ENCODE results near the gene TLX3.
"Not testable (repeated sequence)": the region's sequence is repeated elsewhere in the genome, so short reads cannot be mapped to it uniquely, and the experiment has no call there.

TLX3 gene

GRCh38 chr5:171283753-171284152 lies 25.3 kb upstream of the TLX3 start:
- Mint-ChIP-seq H3K4me1 (no peaks in the 10 kb centered on the region), H3K9me3 (no peaks in the 10 kb centered on the region), H3K36me3 (ENCODE audit: insufficient read depth) (no peaks in the 10 kb centered on the region), H3K27me3 (peaks cover 74% of the 10 kb centered on the region), H3K27ac (ENCODE audit: low read depth) (no peak overlapping the region), H3K4me3 (no peak overlapping the region)
- ATAC-seq (replicated peaks; ENCODE audit: extremely low read depth, poor library complexity, severe bottlenecking), result no peak
- no peak for DNase-seq (ENCODE audit: low spot score in 2 of 2)

GRCh38 chr5:171285465-171285864 lies 23.6 kb upstream of the TLX3 start:
- no peaks in the 10 kb centered on the region for H3K9me3 Mint-ChIP-seq
- no peak for ATAC-seq (replicated peaks; ENCODE audit: extremely low read depth, poor library complexity, severe bottlenecking)
- no peaks in the 10 kb centered on the region for H3K4me1 Mint-ChIP-seq
- no peak for DNase-seq (ENCODE audit: low spot score in 2 of 2)
- no peak overlapping the region for H3K4me3 Mint-ChIP-seq
- H3K27me3 Mint-ChIP-seq, result peaks cover 73% of the 10 kb centered on the region
- H3K36me3 Mint-ChIP-seq (ENCODE audit: insufficient read depth), result no peaks in the 10 kb centered on the region
- no peak overlapping the region for H3K27ac Mint-ChIP-seq (ENCODE audit: low read depth)

GRCh38 chr5:171288066-171288465 lies 21.0 kb upstream of the TLX3 start:
- Mint-ChIP-seq H3K4me3 (no peak overlapping the region), H3K9me3 (no peaks in the 10 kb centered on the region)
- DNase-seq (ENCODE audit: low spot score in 2 of 2), result no peak

GRCh38 chr5:171291371-171291770 lies 17.7 kb upstream of the TLX3 start:
- ATAC-seq (replicated peaks; ENCODE audit: extremely low read depth, poor library complexity, severe bottlenecking), result no peak
- Mint-ChIP-seq H3K27ac (ENCODE audit: low read depth) (no peak overlapping the region), H3K9me3 (no peaks in the 10 kb centered on the region), H3K4me3 (no peak overlapping the region), H3K36me3 (ENCODE audit: insufficient read depth) (peaks cover 2% of the 10 kb centered on the region), H3K4me1 (no peaks in the 10 kb centered on the region), H3K27me3 (peaks cover 55% of the 10 kb centered on the region)
- DNase-seq (ENCODE audit: low spot score in 2 of 2), result no peak

More at GRCh38 chr5:171288066-171288465, 21.0 kb upstream of the TLX3 start:
- no peaks in the 10 kb centered on the region for H3K4me1 Mint-ChIP-seq
- no peak for ATAC-seq (replicated peaks; ENCODE audit: extremely low read depth, poor library complexity, severe bottlenecking)
- peaks cover 2% of the 10 kb centered on the region for H3K36me3 Mint-ChIP-seq (ENCODE audit: insufficient read depth)
- H3K27ac Mint-ChIP-seq (ENCODE audit: low read depth), result no peak overlapping the region
- peaks cover 56% of the 10 kb centered on the region for H3K27me3 Mint-ChIP-seq

GRCh38 chr5:171295299-171295698 lies 13.7 kb upstream of the TLX3 start:
- Mint-ChIP-seq H3K4me3 (no peak overlapping the region), H3K4me1 (no peaks in the 10 kb centered on the region), H3K27ac (ENCODE audit: low read depth) (no peak overlapping the region), H3K36me3 (ENCODE audit: insufficient read depth) (peaks cover 2% of the 10 kb centered on the region), H3K27me3 (peaks cover 45% of the 10 kb centered on the region), H3K9me3 (no peaks in the 10 kb centered on the region)
- ATAC-seq (replicated peaks; ENCODE audit: extremely low read depth, poor library complexity, severe bottlenecking) (no peak), DNase-seq (ENCODE audit: low spot score in 2 of 2) (no peak)

GRCh38 chr5:171295801-171296200 lies 13.2 kb upstream of the TLX3 start:
- Mint-ChIP-seq H3K4me3 (no peak overlapping the region), H3K27me3 (peaks cover 49% of the 10 kb centered on the region), H3K4me1 (no peaks in the 10 kb centered on the region), H3K27ac (ENCODE audit: low read depth) (no peak overlapping the region), H3K36me3 (ENCODE audit: insufficient read depth) (peaks cover 2% of the 10 kb centered on the region), H3K9me3 (no peaks in the 10 kb centered on the region)
- no peak for ATAC-seq (replicated peaks; ENCODE audit: extremely low read depth, poor library complexity, severe bottlenecking)
- no peak for DNase-seq (ENCODE audit: low spot score in 2 of 2)

- H3K27me3 Mint-ChIP-seq, result peaks cover 67% of the 10 kb centered on the region
These were observed 11.1 kb upstream of the TLX3 start for GRCh38 chr5:171297941-171298340.

GRCh38 chr5:171299228-171299627 lies 9.8 kb upstream of the TLX3 start:
- Mint-ChIP-seq H3K27me3 (peaks cover 67% of the 10 kb centered on the region), H3K4me3 (no peak overlapping the region), H3K27ac (ENCODE audit: low read depth) (no peak overlapping the region), H3K9me3 (no peaks in the 10 kb centered on the region), H3K36me3 (ENCODE audit: insufficient read depth) (no peaks in the 10 kb centered on the region), H3K4me1 (no peaks in the 10 kb centered on the region)
- DNase-seq (ENCODE audit: low spot score in 2 of 2) (no peak), ATAC-seq (replicated peaks; ENCODE audit: extremely low read depth, poor library complexity, severe bottlenecking) (no peak)

More at GRCh38 chr5:171297941-171298340, 11.1 kb upstream of the TLX3 start:
- not testable (repeated sequence) for H3K36me3 Mint-ChIP-seq (ENCODE audit: insufficient read depth); DNase-seq (ENCODE audit: low spot score in 2 of 2); ATAC-seq (replicated peaks; ENCODE audit: extremely low read depth, poor library complexity, severe bottlenecking); H3K4me1 Mint-ChIP-seq; H3K4me3 Mint-ChIP-seq; H3K9me3 Mint-ChIP-seq; H3K27ac Mint-ChIP-seq (ENCODE audit: low read depth)

- H3K9me3 Mint-ChIP-seq, result no peaks in the 10 kb centered on the region
- no peak for ATAC-seq (replicated peaks; ENCODE audit: extremely low read depth, poor library complexity, severe bottlenecking)
- no peaks in the 10 kb centered on the region for H3K36me3 Mint-ChIP-seq (ENCODE audit: insufficient read depth)
- no peak overlapping the region for H3K4me3 Mint-ChIP-seq
- no peaks in the 10 kb centered on the region for H3K4me1 Mint-ChIP-seq
- peaks cover 67% of the 10 kb centered on the region for H3K27me3 Mint-ChIP-seq
- no peak overlapping the region for H3K27ac Mint-ChIP-seq (ENCODE audit: low read depth)
- no peak for DNase-seq (ENCODE audit: low spot score in 2 of 2)
These were observed 9.2 kb upstream of the TLX3 start for GRCh38 chr5:171299851-171300250.

- Mint-ChIP-seq H3K4me1 (no peaks in the 10 kb centered on the region), H3K27me3 (peaks cover 67% of the 10 kb centered on the region), H3K9me3 (no peaks in the 10 kb centered on the region), H3K4me3 (no peak overlapping the region), H3K36me3 (ENCODE audit: insufficient read depth) (no peaks in the 10 kb centered on the region), H3K27ac (ENCODE audit: low read depth) (no peak overlapping the region)
- DNase-seq (ENCODE audit: low spot score in 2 of 2), result no peak
- ATAC-seq (replicated peaks; ENCODE audit: extremely low read depth, poor library complexity, severe bottlenecking), result no peak
These were observed 8.7 kb upstream of the TLX3 start for GRCh38 chr5:171300358-171300757.

GRCh38 chr5:171306166-171306565 lies 2.9 kb upstream of the TLX3 start:
- H3K4me1 Mint-ChIP-seq, result peaks cover 5% of the 10 kb centered on the region
- H3K4me3 Mint-ChIP-seq, result no peak overlapping the region
- peaks cover 86% of the 10 kb centered on the region for H3K27me3 Mint-ChIP-seq
- no peak for ATAC-seq (replicated peaks; ENCODE audit: extremely low read depth, poor library complexity, severe bottlenecking)
- H3K27ac Mint-ChIP-seq (ENCODE audit: low read depth), result no peak overlapping the region
- no peak for DNase-seq (ENCODE audit: low spot score in 2 of 2)
- H3K9me3 Mint-ChIP-seq, result no peaks in the 10 kb centered on the region
- H3K36me3 Mint-ChIP-seq (ENCODE audit: insufficient read depth), result peaks cover 5% of the 10 kb centered on the region

- no peak overlapping the region for H3K27ac Mint-ChIP-seq (ENCODE audit: low read depth)
- no peaks in the 10 kb centered on the region for H3K9me3 Mint-ChIP-seq
- DNase-seq (ENCODE audit: low spot score in 2 of 2) (no peak), ATAC-seq (replicated peaks; ENCODE audit: extremely low read depth, poor library complexity, severe bottlenecking) (no peak)
- peaks cover 78% of the 10 kb centered on the region for H3K27me3 Mint-ChIP-seq
- peaks cover 5% of the 10 kb centered on the region for H3K4me1 Mint-ChIP-seq
- H3K4me3 Mint-ChIP-seq, result no peak overlapping the region
- peaks cover 5% of the 10 kb centered on the region for H3K36me3 Mint-ChIP-seq (ENCODE audit: insufficient read depth)
These were observed 2.1 kb upstream of the TLX3 start for GRCh38 chr5:171306781-171307591.

- H3K27me3 Mint-ChIP-seq, result peaks cover 77% of the 10 kb centered on the region
- H3K9me3 Mint-ChIP-seq, result no peaks in the 10 kb centered on the region
- no peak for DNase-seq (ENCODE audit: low spot score in 2 of 2)
- peaks cover 8% of the 10 kb centered on the region for H3K36me3 Mint-ChIP-seq (ENCODE audit: insufficient read depth)
- ATAC-seq (replicated peaks; ENCODE audit: extremely low read depth, poor library complexity, severe bottlenecking), result no peak
- H3K27ac Mint-ChIP-seq (ENCODE audit: low read depth), result no peak overlapping the region
- H3K4me1 Mint-ChIP-seq, result peaks cover 8% of the 10 kb centered on the region
- no peak overlapping the region for H3K4me3 Mint-ChIP-seq
These were observed 1.1 kb upstream of the TLX3 start for GRCh38 chr5:171307789-171308452.

Data from central memory CD8-positive, alpha-beta T cell (primary cell).